Kidney epithelial cell (primary cell): ENCODE results near the gene CA10. TPM values are rescaled to one million over a fixed set of nuclear protein-coding genes. Genes with fewer than 3 reads are reported as not detected.
A peak's percentile ranks its signal among the peaks of the same experiment; 100 is the strongest.

Source experiments
- DNase-seq: peaks from one replicate; pipeline ENCODE4 v3.0.0-alpha.2; 2010; ENCODE audit warnings: low read depth
- H3K27me3 ChIP-seq: 2 replicates; pipeline ENCODE4 v1.6.0; 2011; ENCODE audit warnings: low read length; ENCODE audit not compliant: control insufficient read depth, insufficient read depth
- H3K36me3 ChIP-seq: 2 replicates; pipeline ENCODE4 v1.5.1; 2011; ENCODE audit warnings: low read length; ENCODE audit not compliant: control insufficient read depth, insufficient read depth
- H3K4me3 ChIP-seq: 2 replicates; pipeline ENCODE4 v1.5.1; 2011; ENCODE audit warnings: low read depth, mild to moderate bottlenecking, control low read depth, low read length
- total RNA-seq: library from RNA; depleted of rRNA; stranded (reverse); fragments of >200 nt; gene quantifications from 2 replicates; pipeline ENCODE4 v1.2.3, GENCODE V29; 2015
- TF ChIP-seq, protein P1 (sequence below): IDR thresholded peaks from 2 replicates; pipeline ENCODE4 v1.5.1; 2011; ENCODE audit warnings: mild to moderate bottlenecking, moderate library complexity, low read length, control low read depth, inconsistent platforms; ENCODE audit not compliant: insufficient read depth, poor library complexity, severe bottlenecking

The CA10 gene
- total RNA-seq, 1 donor from 2014 or later: 0.13 TPM

DNA sequence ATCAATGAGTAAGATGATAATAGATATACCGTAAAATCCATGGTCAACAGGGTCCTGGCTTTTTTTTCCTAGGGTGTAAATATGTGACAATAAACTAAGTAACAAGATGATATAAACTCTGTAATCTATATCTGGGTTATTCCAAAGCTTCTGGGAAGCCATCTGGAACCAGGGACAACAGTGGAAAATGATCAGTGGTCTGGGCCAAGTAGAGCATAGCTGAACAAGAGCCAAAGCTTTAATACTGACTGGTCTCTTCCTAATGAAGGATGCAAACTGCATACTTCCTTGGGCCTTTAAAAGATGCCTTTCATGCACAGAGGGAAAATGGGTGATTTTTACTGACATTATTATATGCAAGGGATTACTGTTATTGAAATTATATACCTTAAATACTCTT, 8.9 kb downstream of the CA10 start:
- no peaks in the 10 kb centered on the region for H3K27me3 ChIP-seq
- no peaks in the 10 kb centered on the region for H3K36me3 ChIP-seq

DNA sequence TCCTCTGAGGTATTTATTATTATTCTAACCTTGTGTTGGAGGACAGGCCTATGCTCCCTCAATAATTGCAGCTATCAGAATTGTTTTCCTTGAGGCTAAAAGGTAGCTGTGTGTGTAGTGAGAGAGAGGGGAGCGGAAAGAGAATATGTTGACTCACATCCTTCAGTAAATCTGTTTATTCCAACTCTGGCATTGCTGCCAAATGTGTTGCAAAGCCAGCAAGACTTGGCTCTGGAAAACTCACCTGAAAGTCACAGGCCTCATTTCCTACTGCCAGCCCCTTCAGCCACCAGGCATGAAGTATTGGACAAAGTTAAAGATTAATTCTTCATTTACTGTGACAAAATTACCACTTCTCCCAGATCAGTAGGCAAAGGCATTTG, 9.6 kb downstream of the CA10 start:
- TF ChIP-seq, protein P1, sequence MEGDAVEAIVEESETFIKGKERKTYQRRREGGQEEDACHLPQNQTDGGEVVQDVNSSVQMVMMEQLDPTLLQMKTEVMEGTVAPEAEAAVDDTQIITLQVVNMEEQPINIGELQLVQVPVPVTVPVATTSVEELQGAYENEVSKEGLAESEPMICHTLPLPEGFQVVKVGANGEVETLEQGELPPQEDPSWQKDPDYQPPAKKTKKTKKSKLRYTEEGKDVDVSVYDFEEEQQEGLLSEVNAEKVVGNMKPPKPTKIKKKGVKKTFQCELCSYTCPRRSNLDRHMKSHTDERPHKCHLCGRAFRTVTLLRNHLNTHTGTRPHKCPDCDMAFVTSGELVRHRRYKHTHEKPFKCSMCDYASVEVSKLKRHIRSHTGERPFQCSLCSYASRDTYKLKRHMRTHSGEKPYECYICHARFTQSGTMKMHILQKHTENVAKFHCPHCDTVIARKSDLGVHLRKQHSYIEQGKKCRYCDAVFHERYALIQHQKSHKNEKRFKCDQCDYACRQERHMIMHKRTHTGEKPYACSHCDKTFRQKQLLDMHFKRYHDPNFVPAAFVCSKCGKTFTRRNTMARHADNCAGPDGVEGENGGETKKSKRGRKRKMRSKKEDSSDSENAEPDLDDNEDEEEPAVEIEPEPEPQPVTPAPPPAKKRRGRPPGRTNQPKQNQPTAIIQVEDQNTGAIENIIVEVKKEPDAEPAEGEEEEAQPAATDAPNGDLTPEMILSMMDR: no peak
- Histone ChIP-seq H3K36me3 (no peaks in the 10 kb centered on the region), H3K4me3 (no peak overlapping the region), H3K27me3 (no peaks in the 10 kb centered on the region)
- no peak for DNase-seq

More for the DNA sequence above, 8.9 kb downstream of the CA10 start:
- TF ChIP-seq, protein P1: no peak
- H3K4me3 ChIP-seq: no peak overlapping the region
- DNase-seq: no peak

DNA sequence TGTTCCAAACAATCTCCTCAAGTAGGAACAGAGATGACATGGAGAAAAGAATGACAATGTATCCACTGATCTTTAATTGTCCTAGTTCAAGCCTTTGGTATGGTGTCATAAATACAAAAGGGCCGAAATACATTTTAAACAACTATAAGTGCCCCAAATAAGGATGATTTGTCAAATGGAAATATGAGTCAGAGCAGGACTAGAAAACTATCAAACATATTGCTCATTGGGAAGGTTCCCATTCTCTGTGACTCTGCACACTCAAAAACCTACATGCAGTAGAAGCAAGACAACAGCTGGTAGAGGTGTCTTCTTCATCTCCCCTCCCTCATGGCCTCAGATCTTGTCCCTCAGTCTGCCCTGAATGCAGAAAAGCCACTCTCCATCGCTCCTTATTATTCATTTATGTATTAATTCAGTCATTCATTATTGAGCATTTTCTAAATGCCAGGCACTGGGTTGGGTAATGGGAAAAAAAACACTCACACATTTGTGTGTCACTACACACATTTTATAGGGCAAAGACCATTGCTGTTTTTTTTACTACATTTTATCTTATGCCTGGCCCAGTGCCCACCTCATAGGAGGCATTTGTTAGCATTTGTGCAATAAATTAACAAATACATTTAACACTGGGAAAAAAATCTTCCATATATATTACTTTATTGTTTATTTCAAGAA, 10.1 kb downstream of the CA10 start:
- no peak overlapping the region for H3K4me3 ChIP-seq
- TF ChIP-seq, protein P1: no peak
- no peak for DNase-seq
- no peaks in the 10 kb centered on the region for H3K27me3 ChIP-seq
- H3K36me3 ChIP-seq: no peaks in the 10 kb centered on the region

DNA sequence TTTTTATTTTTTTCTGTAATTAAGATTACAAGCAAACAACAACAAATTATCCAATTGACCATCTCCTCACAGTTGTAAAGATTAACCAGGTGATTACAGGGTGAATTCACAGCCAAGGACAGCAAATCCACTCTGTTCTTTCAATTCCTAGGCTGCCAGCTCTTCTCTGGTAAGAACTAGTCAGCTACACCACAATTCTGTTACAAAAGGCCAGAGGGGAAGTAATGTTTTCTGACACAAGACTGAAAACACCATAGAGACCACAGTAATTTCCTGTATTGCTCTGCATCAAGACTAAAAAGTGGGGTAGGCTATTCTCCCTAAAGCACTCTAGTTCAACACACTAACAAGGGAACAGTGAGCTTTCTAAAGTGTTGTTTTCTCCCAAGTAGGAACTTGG, 10.6 kb downstream of the CA10 start:
- TF ChIP-seq, protein P1: no peak
- Histone ChIP-seq H3K36me3 (no peaks in the 10 kb centered on the region), H3K27me3 (no peaks in the 10 kb centered on the region), H3K4me3 (no peak overlapping the region)
- DNase-seq: no peak

DNA sequence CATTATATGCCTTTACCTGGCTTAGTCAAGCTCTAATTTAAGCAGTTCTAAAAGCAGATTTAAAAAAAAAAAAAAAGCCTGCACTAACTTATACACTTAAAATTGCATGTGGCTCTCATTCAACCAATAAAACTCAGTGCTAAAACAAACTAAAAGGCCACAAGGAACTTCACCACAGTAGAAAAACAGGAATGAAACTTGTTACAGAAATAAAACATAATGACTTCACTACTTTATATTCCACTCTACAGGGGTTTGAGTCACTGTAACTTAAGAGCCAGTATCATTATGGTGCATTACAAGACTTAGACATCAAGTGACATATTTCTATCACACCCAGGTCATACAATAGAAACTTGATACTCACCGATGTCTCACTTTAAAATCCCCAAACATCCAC, 11.1 kb downstream of the CA10 start:
- Histone ChIP-seq H3K4me3 (no peak overlapping the region), H3K27me3 (no peaks in the 10 kb centered on the region), H3K36me3 (no peaks in the 10 kb centered on the region)
- TF ChIP-seq, protein P1: no peak
- no peak for DNase-seq

DNA sequence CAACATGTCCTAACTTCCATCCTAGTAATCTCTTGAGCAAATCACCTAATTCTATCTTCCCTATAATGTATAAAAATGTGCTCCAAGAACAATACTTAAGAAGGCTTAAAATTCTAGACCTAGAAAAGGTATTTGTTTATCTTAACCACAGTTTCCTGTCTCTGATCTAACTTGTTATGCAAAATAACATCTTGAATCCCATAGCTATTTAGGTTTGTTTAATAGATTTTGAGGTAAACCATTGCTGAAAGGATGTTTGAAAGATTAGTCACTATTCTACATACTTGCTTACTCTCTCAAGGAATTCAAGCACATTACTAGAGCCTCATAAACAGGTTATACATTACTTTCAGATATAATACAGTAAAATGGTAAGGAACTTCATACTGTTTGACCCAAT, 13.0 kb downstream of the CA10 start:
- TF ChIP-seq, protein P1: no peak
- DNase-seq: peak; percentile 63
- Histone ChIP-seq H3K4me3 (no peak overlapping the region), H3K27me3 (no peaks in the 10 kb centered on the region), H3K36me3 (no peaks in the 10 kb centered on the region)
